AG09309 (cell line): ENCODE results near the gene INSYN2A.

Source experiments
- DNase-seq: peaks from one replicate; pipeline ENCODE4 v3.0.0-alpha.2; 2010; ENCODE audit warnings: low read depth
- H3K4me3 ChIP-seq: 2 replicates; pipeline ENCODE4 v1.5.1; 2011; ENCODE audit warnings: mild to moderate bottlenecking, low read depth, low read length, moderate library complexity; ENCODE audit not compliant: control insufficient read depth
- TF ChIP-seq, protein P1 (sequence below): IDR thresholded peaks from 2 replicates; pipeline ENCODE4 v1.5.1; 2011; ENCODE audit warnings: mild to moderate bottlenecking, low read depth, low read length, inconsistent platforms; ENCODE audit not compliant: insufficient read depth, control insufficient read depth; ENCODE audit errors: missing control alignments

Gene INSYN2A

DNA sequence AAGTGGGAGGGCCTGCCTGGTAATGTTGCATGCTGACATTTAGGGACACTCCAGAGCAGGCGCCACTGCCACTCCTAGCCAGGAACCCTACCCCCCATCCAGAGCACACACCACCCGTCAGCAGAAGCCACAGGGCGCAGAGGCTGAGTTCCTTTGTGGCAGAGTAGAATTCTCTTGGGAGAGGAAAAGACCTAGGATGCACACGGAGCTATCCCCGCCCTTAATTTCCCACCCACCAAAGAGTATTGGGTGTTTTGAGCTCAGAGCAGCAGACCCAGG, 702 bp upstream of the INSYN2A start:
- H3K4me3 ChIP-seq: peak overlapping the region; percentile 60
- TF ChIP-seq, protein P1, sequence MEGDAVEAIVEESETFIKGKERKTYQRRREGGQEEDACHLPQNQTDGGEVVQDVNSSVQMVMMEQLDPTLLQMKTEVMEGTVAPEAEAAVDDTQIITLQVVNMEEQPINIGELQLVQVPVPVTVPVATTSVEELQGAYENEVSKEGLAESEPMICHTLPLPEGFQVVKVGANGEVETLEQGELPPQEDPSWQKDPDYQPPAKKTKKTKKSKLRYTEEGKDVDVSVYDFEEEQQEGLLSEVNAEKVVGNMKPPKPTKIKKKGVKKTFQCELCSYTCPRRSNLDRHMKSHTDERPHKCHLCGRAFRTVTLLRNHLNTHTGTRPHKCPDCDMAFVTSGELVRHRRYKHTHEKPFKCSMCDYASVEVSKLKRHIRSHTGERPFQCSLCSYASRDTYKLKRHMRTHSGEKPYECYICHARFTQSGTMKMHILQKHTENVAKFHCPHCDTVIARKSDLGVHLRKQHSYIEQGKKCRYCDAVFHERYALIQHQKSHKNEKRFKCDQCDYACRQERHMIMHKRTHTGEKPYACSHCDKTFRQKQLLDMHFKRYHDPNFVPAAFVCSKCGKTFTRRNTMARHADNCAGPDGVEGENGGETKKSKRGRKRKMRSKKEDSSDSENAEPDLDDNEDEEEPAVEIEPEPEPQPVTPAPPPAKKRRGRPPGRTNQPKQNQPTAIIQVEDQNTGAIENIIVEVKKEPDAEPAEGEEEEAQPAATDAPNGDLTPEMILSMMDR: no peak
- no peak for DNase-seq

DNA sequence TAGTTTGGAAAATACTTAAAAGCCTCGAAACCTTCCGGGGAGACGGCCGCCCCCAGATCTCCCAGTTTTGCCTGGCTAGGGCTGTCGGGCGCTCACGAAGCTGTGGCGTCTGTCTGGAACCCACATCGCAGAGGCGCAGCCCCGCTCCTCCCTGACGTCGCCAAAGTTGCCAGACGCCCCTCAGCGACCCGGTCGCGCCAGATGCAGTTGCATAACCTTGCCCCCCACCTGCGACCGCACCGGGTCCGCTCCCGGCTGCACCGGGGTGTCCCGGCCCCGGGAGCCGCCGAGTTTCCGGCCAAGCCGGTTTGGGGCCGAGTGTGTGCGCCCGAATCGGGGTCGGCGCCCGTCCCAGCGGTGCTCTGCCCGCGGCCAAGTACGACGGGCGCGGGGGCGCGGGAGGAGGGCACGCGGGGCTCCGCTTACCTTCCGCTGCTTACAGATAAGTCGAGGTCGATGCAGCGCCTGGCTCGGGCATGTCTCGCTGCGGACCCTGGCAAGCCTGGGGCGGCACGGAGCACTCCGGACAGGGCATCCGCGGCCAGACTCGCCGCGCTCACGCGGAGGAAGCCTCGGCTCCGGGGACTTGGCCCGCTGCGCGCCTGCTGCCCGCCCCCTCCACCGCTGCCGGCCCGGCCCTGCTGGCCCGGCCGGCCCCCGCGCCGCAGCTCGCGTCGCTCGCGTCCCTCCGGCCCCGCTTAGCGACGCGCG, 665 bp downstream of the INSYN2A start:
- H3K4me3 ChIP-seq: peak overlapping the region; percentile 40

DNA sequence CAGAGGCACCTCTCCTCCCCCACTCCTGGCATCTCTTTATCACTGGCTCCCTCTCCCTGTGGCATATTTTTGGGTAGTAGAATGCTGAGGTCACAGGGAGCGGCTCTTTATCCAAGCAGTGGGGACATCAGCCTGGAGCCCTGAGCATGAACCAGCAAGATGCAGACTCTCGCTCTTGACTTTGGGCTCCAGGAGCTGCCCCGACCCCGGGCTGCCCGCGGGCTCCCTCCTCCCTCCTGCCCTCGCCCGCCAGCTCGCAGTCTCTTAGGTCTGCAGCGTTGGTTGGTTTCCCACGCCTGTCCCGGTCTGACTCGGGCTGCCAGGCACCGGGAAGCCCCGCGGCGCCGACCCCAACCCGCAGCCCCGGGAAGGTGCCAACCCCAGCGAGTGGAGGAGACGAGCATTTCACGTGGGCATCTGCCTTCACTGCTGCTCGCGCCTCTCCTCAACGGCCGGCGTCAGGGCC, 1.3 kb downstream of the INSYN2A start:
- no peak for DNase-seq
- H3K4me3 ChIP-seq: peak overlapping the region; percentile 40
- TF ChIP-seq, protein P1: no peak

More for the DNA sequence above, 665 bp downstream of the INSYN2A start:
- DNase-seq: no peak
- TF ChIP-seq, protein P1: no peak

DNA sequence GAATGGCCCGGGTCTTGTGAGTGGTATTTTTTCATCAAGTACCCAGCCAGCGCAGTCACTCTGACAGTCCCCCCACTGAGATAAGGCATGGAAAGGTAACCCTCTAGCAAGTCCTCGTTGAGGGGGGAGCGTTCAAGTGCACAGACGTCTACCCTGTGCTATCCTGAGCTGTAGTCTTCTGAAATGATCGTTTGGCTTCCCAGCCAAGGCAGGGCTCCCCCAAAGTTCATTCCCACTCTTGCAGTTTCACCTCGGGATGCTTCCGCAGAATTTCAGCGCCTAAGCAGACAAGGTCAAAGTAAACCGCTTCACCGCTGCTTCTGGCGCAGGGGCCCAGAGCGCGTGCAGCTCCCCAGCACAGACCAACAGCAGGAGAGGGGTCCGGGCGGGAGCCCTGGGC, 1.8 kb downstream of the INSYN2A start:
- TF ChIP-seq, protein P1: no peak
- DNase-seq: no peak
- no peak overlapping the region for H3K4me3 ChIP-seq

DNA sequence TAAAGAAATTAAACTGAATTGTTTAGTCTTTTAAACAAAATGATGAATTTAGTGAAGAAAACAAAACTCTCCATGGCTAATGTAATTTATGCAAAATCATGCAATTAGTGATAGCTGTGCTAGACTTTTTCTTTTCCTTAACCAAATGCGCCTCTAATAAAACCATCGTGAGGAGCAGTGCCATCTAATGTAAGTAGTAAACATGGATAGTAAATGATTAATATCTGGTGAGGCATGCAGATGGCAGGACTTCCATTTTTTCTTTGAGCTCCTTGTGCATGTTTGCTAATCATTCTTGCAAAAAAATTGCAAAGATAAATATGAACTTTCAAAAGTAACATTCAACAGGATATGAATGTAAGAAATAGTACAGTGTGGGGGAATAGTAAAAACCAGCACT, 2.3 kb downstream of the INSYN2A start:
- TF ChIP-seq, protein P1: no peak
- H3K4me3 ChIP-seq: no peak overlapping the region
- DNase-seq: no peak

DNA sequence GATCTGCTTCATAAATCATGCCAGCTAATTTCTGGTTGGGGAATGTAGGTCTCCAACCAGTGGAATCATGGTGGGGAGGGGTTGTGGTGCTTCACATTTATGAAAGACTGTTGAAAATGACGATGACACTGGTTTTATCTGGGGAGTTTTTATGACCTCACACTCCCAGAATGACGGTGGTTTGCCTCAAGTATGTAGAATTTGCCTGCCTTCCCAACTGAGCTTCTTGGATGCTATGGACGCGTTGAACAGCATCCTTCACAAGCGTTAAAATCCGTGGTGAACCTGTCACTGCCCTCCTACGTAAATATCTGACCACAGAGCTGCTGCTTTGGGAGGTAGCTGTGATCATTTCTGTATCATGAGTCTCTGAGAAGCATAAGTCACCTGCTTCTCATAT, 3.3 kb downstream of the INSYN2A start:
- TF ChIP-seq, protein P1: no peak
- no peak for DNase-seq
- no peak overlapping the region for H3K4me3 ChIP-seq
